WTC11 (cell line): ENCODE measurements around the gene ZNF77.

Experiments used
- GABPB1 ChIP-seq: sonication (generic); formaldehyde crosslinking; IDR thresholded peaks from 2 replicates; pipeline ENCODE4 v1.8.1; 2023; ENCODE audit warnings: mild to moderate bottlenecking, missing genetic modification reagents
- IRF2 ChIP-seq: sonication (generic); formaldehyde crosslinking; IDR thresholded peaks from 2 replicates; pipeline ENCODE4 v1.8.0; 2022; ENCODE audit warnings: low read depth, missing genetic modification reagents, borderline replicate concordance
- ZNF232 ChIP-seq: sonication (generic); formaldehyde crosslinking; IDR thresholded peaks from 2 replicates; pipeline ENCODE4 v1.8.0; 2022; ENCODE audit warnings: mild to moderate bottlenecking, missing genetic modification reagents
- TF ChIP-seq, protein P1 (sequence below): sonication (generic); formaldehyde crosslinking; IDR thresholded peaks from 2 replicates; pipeline ENCODE4 v1.8.0; 2023; ENCODE audit warnings: mild to moderate bottlenecking, missing genetic modification reagents
- TF ChIP-seq, protein P2 (sequence below): fragments of 200-600 bp; IDR thresholded peaks from 2 replicates; pipeline ENCODE4 v1.8.0; 2022; ENCODE audit warnings: antibody characterized with exemption
- TF ChIP-seq, protein P3 (sequence below): sonication (generic); formaldehyde crosslinking; IDR thresholded peaks from 2 replicates; pipeline ENCODE4 v1.8.1; 2023; ENCODE audit warnings: mild to moderate bottlenecking, moderate library complexity, missing genetic modification reagents

DNA sequence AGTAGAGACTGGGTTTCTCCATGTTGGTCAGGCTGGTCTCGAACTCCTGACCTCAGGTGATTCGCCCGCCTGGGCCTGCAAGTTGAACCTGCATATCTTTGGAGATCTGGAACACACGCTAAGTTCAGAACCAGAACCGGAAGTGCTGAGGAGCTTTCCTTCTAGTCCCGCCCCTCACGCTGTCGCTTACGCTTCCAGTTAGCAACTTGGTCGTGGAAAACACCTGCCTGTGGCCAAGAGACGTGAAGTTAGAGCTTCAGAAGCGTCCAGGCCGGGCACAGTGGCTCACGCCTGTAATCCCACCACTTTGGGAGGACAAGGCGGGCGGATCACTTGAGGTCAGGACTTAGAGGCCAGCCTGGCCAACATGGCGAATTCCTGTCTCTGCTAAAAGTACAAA is 59.0 kb downstream of the ZNF77 start:
- TF ChIP-seq ZNF232 (CRISPR knock-in tag) = no peak
- TF ChIP-seq, protein P1, sequence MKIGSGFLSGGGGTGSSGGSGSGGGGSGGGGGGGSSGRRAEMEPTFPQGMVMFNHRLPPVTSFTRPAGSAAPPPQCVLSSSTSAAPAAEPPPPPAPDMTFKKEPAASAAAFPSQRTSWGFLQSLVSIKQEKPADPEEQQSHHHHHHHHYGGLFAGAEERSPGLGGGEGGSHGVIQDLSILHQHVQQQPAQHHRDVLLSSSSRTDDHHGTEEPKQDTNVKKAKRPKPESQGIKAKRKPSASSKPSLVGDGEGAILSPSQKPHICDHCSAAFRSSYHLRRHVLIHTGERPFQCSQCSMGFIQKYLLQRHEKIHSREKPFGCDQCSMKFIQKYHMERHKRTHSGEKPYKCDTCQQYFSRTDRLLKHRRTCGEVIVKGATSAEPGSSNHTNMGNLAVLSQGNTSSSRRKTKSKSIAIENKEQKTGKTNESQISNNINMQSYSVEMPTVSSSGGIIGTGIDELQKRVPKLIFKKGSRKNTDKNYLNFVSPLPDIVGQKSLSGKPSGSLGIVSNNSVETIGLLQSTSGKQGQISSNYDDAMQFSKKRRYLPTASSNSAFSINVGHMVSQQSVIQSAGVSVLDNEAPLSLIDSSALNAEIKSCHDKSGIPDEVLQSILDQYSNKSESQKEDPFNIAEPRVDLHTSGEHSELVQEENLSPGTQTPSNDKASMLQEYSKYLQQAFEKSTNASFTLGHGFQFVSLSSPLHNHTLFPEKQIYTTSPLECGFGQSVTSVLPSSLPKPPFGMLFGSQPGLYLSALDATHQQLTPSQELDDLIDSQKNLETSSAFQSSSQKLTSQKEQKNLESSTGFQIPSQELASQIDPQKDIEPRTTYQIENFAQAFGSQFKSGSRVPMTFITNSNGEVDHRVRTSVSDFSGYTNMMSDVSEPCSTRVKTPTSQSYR (CRISPR knock-in tag) = no peak
- no peak for TF ChIP-seq GABPB1 (CRISPR knock-in tag)
- TF ChIP-seq, protein P2, sequence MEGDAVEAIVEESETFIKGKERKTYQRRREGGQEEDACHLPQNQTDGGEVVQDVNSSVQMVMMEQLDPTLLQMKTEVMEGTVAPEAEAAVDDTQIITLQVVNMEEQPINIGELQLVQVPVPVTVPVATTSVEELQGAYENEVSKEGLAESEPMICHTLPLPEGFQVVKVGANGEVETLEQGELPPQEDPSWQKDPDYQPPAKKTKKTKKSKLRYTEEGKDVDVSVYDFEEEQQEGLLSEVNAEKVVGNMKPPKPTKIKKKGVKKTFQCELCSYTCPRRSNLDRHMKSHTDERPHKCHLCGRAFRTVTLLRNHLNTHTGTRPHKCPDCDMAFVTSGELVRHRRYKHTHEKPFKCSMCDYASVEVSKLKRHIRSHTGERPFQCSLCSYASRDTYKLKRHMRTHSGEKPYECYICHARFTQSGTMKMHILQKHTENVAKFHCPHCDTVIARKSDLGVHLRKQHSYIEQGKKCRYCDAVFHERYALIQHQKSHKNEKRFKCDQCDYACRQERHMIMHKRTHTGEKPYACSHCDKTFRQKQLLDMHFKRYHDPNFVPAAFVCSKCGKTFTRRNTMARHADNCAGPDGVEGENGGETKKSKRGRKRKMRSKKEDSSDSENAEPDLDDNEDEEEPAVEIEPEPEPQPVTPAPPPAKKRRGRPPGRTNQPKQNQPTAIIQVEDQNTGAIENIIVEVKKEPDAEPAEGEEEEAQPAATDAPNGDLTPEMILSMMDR = no peak
- TF ChIP-seq, protein P3, sequence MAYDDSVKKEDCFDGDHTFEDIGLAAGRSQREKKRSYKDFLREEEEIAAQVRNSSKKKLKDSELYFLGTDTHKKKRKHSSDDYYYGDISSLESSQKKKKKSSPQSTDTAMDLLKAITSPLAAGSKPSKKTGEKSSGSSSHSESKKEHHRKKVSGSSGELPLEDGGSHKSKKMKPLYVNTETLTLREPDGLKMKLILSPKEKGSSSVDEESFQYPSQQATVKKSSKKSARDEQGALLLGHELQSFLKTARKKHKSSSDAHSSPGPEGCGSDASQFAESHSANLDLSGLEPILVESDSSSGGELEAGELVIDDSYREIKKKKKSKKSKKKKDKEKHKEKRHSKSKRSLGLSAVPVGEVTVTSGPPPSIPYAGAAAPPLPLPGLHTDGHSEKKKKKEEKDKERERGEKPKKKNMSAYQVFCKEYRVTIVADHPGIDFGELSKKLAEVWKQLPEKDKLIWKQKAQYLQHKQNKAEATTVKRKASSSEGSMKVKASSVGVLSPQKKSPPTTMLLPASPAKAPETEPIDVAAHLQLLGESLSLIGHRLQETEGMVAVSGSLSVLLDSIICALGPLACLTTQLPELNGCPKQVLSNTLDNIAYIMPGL (CRISPR knock-in tag) = no peak
- TF ChIP-seq IRF2 (CRISPR knock-in tag) = no peak
